Endodermal cell (in vitro differentiated cells): Measurements from ENCODE around the gene CCDC33. TPM values are rescaled to one million over a fixed set of nuclear protein-coding genes. Genes with fewer than 3 reads are reported as not detected.

Experiments used
- DNase-seq: peaks from one replicate; pipeline ENCODE4 v3.0.0-alpha.2; 2017
- H3K27ac ChIP-seq: 2 replicates; pipeline ENCODE4 v1.5.1; 2013; ENCODE audit warnings: mild to moderate bottlenecking, low read depth, low read length, moderate library complexity
- H3K27me3 ChIP-seq: 2 replicates; pipeline ENCODE4 v1.6.1; 2013; ENCODE audit warnings: mild to moderate bottlenecking, low read length, moderate library complexity; ENCODE audit not compliant: insufficient read depth, control insufficient read depth, poor library complexity, severe bottlenecking
- H3K36me3 ChIP-seq: 2 replicates; pipeline ENCODE4 v1.7.0; 2013; ENCODE audit warnings: mild to moderate bottlenecking, low read length, moderate library complexity; ENCODE audit not compliant: control insufficient read depth, insufficient read depth
- H3K4me1 ChIP-seq: one replicate; pipeline ENCODE4 v1.7.0; 2013; ENCODE audit warnings: low read length; ENCODE audit not compliant: control insufficient read depth, insufficient read depth
- H3K4me3 ChIP-seq: 2 replicates; pipeline ENCODE4 v1.5.1; 2013; ENCODE audit warnings: mild to moderate bottlenecking, low read length, moderate library complexity
- H3K9ac ChIP-seq: 2 replicates; pipeline ENCODE4 v1.6.1; 2013; ENCODE audit warnings: mild to moderate bottlenecking, low read length, moderate library complexity; ENCODE audit not compliant: poor library complexity, severe bottlenecking; ENCODE audit errors: extremely low read depth
- H3K9me3 ChIP-seq: 2 replicates; pipeline ENCODE4 v1.6.1; 2013; ENCODE audit warnings: mild to moderate bottlenecking, low read length, moderate library complexity; ENCODE audit not compliant: control insufficient read depth
- H3K27ac Mint-ChIP-seq: 2 replicates; pipeline ENCODE4 v1.8.0; 2020; ENCODE audit warnings: mixed read lengths
- H3K27me3 Mint-ChIP-seq: 2 replicates; pipeline ENCODE4 v1.8.0; 2021; ENCODE audit warnings: mild to moderate bottlenecking, mixed read lengths; ENCODE audit not compliant: insufficient read depth
- H3K36me3 Mint-ChIP-seq: 2 replicates; pipeline ENCODE4 v1.8.0; 2020; ENCODE audit warnings: low read depth, mixed read lengths
- H3K4me1 Mint-ChIP-seq: 2 replicates; pipeline ENCODE4 v1.8.0; 2020; ENCODE audit warnings: mixed read lengths
- H3K4me3 Mint-ChIP-seq: 2 replicates; pipeline ENCODE4 v1.8.0; 2020; ENCODE audit warnings: mild to moderate bottlenecking, moderate library complexity, mixed read lengths
- H3K9me3 Mint-ChIP-seq: 2 replicates; pipeline ENCODE4 v1.8.0; 2020; ENCODE audit warnings: mild to moderate bottlenecking, mixed read lengths
- CTCF ChIP-seq: fragments of 200-600 bp; sonication (generic); conservative IDR thresholded peaks from 2 replicates; pipeline ENCODE4 v1.5.0; 2021; ENCODE audit warnings: antibody characterized with exemption, mild to moderate bottlenecking
- WGBS, 2 experiments: methylation state at CpG; one replicate each; pipeline versions ENCODE4 v1.1.5 to v1.1.7; 2013; ENCODE audit warnings: missing lambda C conversion rate in 2 of 2, mixed read lengths in 1 of 2; ENCODE audit not compliant: insufficient coverage in 1 of 2, insufficient read length in 1 of 2; 5-methylcytosine and 5-hydroxymethylcytosine counted together
- total RNA-seq, 2 donors: library from RNA; stranded (reverse); fragmentation: NEBNext Ultra II Directional in 1 of 2; extraction: Animal tissue kit (Norgen Biotek cat#: 25700) in 1 of 2; gene quantifications; 2 replicates in 1 of 2; 3 replicates in 1 of 2; pipeline ENCODE4 v1.2.1, GENCODE V29; 2021

Gene CCDC33
- total RNA-seq, 2 donors from 2014 or later: 2.8 to 3.5 TPM

- Mint-ChIP-seq H3K27ac (no peak overlapping the region), H3K4me3 (no peak overlapping the region), H3K4me1 (peaks cover 11% of the 10 kb centered on the region), H3K27me3 (no peaks in the 10 kb centered on the region), H3K36me3 (no peaks in the 10 kb centered on the region), H3K9me3 (no peaks in the 10 kb centered on the region)
- WGBS, 2 experiments: 89 to 95% methylated on average over 8 to 15 of the region's 15 CpGs
- Histone ChIP-seq H3K4me3 (no peak overlapping the region), H3K9me3 (no peaks in the 10 kb centered on the region), H3K9ac (no peak overlapping the region), H3K4me1 (no peaks in the 10 kb centered on the region), H3K27ac (no peak overlapping the region), H3K36me3 (no peaks in the 10 kb centered on the region), H3K27me3 (no peaks in the 10 kb centered on the region)
- no peak for DNase-seq
- TF ChIP-seq CTCF: no peak
These were observed 142.0 kb downstream of the CCDC33 start for GRCh38 chr15:74377831-74378766.

GRCh38 chr15:74378848-74379247 lies 142.7 kb downstream of the CCDC33 start:
- no peaks in the 10 kb centered on the region for H3K27me3 Mint-ChIP-seq
- Histone ChIP-seq H3K36me3 (no peaks in the 10 kb centered on the region), H3K9ac (no peak overlapping the region), H3K4me1 (no peaks in the 10 kb centered on the region), H3K4me3 (no peak overlapping the region), H3K27me3 (no peaks in the 10 kb centered on the region), H3K9me3 (no peaks in the 10 kb centered on the region), H3K27ac (no peak overlapping the region)
- no peak for TF ChIP-seq CTCF
- no peak overlapping the region for H3K27ac Mint-ChIP-seq
- H3K4me3 Mint-ChIP-seq: no peak overlapping the region
- no peak for DNase-seq
- no peaks in the 10 kb centered on the region for H3K36me3 Mint-ChIP-seq
- peaks cover 7% of the 10 kb centered on the region for H3K4me1 Mint-ChIP-seq
- 70 to 80% methylated on average over 4 to 9 of the region's 9 CpGs for WGBS, 2 experiments
- H3K9me3 Mint-ChIP-seq: no peaks in the 10 kb centered on the region

- Mint-ChIP-seq H3K27ac (no peak overlapping the region), H3K9me3 (no peaks in the 10 kb centered on the region), H3K4me3 (no peak overlapping the region), H3K27me3 (no peaks in the 10 kb centered on the region), H3K36me3 (no peaks in the 10 kb centered on the region), H3K4me1 (no peaks in the 10 kb centered on the region)
- no peak overlapping the region for H3K4me3 ChIP-seq
- no peak for TF ChIP-seq CTCF
- no peaks in the 10 kb centered on the region for H3K4me1 ChIP-seq
- no peak overlapping the region for H3K27ac ChIP-seq
- DNase-seq: no peak
- H3K27me3 ChIP-seq: no peaks in the 10 kb centered on the region
- no peaks in the 10 kb centered on the region for H3K36me3 ChIP-seq
- 79 to 90% methylated on average over 6 to 12 of the region's 12 CpGs for WGBS, 2 experiments
- no peak overlapping the region for H3K9ac ChIP-seq
- no peaks in the 10 kb centered on the region for H3K9me3 ChIP-seq
These were observed 144.4 kb downstream of the CCDC33 start for GRCh38 chr15:74380361-74381189.
